ENCODE data around the gene TRABD2B.

TRABD2B gene

DNA sequence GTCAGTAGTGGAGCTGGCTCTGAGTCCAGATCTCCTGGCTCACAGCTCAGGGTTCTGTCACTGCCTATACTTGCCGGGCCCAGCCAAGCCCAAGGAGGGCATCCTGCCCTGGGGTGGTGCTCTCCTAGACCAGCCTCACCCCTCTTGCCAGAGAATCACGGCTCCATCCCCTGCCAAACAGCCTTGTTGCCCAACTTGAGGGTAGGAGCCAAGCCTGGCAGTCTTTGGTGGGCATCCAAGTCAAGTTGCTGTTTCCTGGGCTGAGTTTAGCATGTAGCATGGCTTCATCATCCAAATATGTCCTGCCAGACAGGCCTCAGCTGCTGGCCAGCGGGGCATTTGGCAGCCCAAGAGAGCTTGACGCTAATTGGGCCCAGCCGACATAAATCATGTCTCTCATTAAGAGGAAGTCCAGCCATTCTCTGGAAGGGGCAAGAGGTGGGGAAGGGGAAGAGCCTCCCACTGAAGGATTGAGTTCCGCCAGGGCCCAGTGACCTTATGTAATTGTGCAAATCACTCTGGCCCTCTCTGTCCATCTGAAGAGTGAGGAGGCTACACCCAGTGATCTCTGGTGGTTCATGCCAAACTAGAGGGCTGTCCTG is 22.6 kb upstream of the TRABD2B start:
- no peak for DNase-seq

DNA sequence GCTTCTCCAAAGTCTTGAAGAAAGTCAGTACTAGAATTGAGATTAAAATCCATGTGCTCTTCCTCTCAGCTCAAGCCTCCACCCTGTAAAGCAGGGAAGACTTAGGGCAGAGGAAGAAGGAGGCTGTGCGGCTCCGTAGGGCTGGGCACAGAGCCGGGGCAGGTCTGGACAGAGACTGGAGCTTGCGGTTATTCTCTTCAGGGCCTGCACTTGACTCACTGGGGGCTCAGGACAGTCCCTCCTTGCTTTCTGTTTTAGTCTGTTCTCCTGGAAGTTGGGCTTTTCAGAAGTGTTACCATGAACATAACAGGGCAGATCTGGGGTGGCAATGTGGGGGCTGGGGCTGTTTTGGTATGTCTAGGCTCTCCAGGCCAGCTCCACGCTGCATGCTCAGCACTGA is 21.6 kb upstream of the TRABD2B start:
- DNase-seq: no peak

DNA sequence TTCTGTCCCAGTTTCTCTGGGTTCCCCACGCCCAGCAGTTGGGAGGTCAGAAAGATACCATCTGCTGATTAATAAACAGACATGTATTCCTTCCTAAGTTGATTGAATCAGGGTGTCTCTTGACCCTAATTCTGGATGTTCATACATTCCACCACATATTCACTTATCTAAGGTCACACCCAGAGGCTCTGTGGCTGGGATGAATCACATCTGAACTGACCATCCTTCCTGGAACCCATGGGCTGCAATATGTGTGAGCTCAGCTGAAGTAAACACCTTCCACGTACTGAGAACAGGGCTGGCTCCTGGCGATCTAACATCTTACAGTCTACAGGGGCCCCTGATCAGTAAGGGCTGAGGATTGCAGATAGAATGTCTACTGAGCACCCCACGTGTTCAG is 20.5 kb upstream of the TRABD2B start:
- DNase-seq: no peak

DNA sequence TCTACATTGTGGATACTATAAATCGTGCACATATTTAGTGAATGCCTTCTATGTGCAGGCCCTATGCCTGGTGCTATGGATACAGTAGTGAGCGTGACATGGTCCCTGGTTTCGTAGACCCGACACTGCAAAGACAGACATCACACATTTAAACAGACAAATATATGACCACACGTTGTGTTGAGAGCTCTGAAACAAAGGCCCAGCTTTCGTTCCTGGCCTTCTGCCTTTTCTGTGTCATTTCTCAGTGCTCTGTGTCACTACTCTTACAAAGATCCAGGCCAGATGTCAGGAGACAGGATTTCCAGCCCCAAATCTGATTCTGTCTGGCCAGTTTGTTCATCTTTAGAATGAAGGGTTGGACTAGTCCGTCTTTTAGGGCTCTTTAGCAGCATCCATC is 19.3 kb upstream of the TRABD2B start:
- DNase-seq: no peak

DNA sequence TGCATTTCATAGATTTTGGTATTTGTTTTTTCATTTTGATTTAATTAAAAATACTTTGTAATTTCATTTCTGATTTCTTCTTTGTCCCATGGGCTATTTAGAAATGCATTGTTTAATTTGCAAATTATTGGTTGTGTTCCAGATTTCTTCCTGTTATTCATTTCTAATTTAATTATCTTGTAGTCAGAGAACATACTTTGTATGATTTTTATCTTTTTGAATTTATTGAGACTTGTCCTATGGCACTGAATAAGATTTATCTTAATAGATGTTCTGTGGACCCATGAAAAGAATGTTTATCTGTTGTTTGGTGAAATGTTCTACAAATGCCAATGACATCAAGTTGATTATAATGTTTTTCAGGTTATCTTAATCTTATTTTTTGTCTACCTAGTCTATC is 16.1 kb upstream of the TRABD2B start:
- DNase-seq: no peak

DNA sequence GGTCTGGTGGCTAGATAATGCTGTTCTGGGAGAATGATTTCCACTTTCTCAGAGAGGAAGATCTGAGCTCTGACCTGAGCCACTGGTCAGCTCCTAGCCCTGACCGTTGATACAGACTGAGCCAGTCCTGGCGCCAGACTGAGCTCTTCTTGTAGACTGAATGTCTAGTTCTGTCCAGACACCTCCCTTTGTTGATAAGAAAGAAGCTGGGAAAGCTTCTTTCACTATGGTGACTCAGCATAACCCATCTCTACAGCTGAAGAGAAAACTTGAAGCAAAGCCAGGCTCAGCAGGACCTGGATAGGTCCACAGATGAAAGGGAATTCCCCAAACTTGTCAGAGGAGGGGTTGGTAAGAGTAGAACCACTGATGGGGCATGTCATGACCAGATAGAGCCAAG is 9.9 kb upstream of the TRABD2B start:
- no peak for DNase-seq

- DNase-seq: no peak
Measured at GRCh38 chr1:48006264-48006663, 9.1 kb upstream of the TRABD2B start.

GRCh38 chr1:48005253-48006117 is 8.3 kb upstream of the TRABD2B start:
- no peak for DNase-seq

DNA sequence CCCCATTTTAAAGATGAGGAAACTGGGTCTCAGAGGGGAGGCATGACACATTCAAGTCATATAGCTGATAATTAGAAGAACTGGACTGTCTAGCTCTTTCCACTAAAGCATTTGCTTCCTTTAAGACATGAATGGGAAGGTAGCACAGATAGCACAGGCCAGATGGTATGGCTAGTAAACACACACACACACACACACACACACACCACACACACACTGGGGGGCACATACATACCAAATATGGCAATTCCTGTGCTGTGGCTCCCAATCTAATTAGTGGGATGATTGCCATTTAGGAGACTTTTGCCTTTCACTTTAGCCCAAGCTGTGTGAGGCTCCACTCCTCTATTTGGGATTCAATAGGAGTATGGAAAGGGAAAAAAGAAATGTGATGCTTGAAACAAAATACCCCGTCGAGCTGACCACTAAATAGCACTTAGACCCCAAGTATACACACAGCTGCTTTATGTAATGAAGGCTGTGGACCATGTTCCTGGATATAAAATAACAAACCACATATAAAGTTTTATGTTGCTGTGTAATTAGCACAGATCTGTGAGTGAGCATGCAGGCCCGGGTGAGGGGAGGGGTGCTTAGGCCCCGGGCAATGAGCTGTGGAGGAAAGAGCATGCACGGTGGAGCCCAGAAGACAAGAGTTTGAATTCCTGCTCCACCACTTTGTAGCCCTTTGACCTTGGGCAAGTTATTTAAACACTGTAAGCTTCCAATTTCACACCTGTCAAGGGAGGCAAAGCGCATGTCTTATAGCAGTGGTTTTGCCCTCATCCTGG is 6.8 kb upstream of the TRABD2B start:
- DNase-seq: peak; percentile 76

- DNase-seq: no peak
Measured at GRCh38 chr1:48002142-48002541, 5.0 kb upstream of the TRABD2B start.

DNA sequence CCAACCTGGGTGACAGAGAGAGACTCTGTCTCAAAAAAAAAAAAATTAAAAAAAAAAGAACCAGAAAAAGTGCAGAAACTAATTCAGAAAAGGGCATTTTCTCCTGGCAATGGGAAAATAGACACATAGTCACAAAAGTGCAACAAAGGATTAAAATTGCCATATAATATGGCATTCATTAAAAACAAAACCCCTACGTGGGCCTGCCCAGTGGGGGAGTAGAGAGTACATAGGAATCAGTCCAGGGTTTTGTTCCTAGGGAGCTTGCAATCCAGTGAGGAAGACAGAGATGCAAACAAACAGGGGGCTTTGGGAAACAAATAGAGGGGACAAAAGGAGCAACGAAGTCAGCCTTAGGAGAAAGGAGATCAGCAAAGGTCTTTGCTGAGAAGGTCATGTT is 4.5 kb upstream of the TRABD2B start:
- no peak for DNase-seq

- no peak for DNase-seq
Measured at GRCh38 chr1:48000883-48001282, 3.7 kb upstream of the TRABD2B start.

DNA sequence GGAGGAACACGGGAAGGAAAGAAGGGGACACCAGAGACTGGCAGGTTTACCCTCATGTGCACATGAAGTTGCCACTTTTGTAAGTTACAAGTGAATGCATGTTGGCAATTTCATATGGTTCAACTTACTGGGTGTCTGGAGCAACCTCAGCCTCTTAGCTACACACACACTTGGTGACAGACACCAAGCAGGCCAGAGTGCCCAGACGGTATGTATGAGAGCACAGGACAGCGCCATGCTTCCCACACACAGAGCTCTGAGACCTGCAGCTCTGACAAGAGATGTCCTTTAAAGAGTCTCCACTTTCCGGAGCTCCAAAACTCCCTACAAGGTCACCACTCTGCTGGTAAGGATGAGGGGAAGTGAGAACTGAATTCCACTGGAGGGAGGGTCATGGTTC is 1.9 kb upstream of the TRABD2B start:
- DNase-seq: no peak

- no peak for DNase-seq
Measured at GRCh38 chr1:47998396-47998990, 1.3 kb upstream of the TRABD2B start.

DNA sequence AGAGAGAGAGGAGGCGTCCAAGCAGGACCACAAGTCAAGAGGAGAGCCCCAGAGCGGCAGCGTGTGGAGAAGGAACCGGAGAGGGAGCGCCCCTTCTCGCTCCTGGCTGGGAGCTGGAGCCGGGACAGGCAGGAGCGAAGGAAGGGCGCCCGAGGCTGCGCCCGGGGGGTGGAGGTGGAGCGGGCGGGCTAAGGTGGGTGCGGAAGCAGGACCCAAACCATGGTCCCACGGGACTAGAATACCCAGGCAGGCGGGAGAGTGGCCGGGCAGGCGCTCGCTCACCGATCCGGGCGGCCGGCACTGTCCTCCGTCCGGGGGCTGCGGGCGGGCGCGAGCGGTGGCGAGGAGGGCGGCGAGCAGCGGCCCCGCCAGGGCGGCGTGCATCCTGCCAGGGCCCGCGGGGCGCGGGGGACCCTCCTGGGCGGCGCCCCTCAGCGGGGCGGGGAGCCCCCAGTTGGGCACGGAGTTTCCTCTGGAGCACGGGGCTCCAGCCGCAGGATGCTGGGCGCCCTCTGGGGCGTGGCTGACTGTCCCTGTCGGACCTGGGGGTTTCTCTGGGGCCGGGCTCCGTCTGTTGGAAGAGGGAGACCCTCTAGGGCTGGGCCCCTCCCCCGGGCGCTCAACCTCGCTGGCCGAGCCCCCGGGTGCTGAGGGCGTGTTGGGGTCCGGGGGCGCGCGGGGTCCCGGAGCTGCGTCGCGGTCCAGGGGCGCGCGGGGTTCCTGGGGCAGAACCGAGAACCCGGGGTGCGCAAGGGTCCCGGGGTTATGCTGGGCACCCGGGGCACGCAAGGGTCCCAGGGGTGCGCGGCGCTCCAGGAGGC is 569 bp downstream of the TRABD2B start:
- no peak for DNase-seq

DNA sequence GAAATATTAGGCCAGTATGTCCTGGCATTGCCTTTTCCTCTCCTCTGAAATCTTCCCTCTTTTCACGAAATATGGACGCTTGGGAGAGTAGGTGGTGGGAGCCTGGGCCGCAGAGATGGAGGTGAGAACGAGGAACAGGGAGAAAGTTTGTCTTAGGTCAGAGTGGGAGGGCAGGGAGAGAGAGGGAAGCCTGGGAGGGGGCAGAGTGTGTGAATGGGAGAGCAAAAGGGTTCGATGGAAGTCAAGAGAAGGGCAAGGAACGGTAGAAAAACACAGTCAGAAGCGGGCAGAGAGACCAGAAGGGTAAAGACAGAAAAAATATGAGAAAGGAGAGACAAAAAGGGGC is 1.2 kb downstream of the TRABD2B start:
- DNase-seq: no peak

DNA sequence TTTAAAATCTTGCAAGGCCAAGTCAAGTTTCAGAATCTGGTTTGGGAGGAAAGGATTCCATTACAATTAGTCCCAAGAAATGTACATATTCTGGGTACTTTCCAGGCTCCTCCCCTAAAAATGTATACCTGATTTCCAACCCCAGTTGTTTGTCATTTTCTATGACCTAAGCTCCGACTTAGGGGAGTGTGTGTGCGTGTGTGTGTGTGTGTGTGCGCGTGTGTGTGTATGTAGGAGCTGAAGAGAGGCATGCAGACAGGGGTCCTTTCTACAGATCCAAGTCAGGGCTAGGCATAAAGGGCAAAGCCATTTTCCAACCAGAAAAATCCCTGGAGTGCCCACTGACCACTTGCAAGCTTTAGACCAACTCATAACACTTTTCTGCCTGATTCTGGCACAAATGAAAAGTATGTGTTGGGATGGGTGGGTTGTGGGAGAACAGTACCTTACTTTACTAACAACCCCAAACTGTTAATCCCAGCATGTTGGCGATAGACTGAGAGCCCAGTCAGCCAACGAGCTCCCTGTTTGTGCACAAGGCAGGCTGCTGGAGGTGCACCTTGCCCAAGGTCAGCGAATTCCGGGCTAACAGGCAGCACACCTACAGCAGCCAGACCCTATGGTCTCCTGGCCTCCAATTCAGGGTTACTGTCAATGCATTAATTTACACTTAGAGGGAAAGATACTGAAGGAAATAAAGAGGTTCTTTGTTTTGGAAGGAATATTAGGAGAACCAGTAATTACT is 1.7 kb downstream of the TRABD2B start:
- no peak for DNase-seq

DNA sequence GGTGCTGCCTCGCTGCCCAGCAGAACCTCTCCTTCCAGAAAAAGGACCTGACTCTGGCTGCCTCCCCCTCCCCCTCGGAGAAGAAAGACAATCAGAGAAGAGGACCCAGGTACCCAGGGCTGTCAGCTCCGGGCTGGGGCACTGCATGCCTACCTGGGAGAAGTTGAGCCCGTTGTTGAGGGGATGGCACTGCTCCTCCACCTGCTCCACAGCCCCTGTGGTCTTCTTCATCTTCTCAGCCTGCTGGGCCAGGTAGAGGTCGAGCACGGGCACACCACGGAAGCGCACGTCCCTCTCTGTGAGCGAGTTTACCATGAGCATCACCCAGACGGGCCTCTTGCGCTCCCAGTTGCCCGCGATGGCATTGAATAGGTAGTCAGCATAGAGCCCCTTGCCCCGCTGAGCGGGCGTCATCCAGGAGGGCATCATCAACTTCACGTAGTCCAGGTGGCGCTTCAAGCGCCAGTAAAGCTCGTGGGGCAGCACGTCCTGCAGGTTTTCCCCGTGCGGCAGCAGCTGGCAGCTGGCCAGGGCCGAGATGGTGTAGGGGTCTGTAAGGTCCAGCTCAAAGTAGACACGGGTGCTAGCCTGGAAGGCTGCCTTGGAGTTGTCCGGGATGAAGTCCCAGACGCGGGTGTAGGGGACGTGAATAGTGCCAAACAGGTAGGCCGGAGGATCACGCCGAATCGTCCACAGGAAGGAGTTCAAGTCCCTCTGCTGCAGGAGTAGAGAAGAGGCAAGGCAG is 3.1 kb downstream of the TRABD2B start:
- DNase-seq: no peak

- DNase-seq: no peak
Measured at GRCh38 chr1:47993416-47993740, 3.8 kb downstream of the TRABD2B start.

GRCh38 chr1:47992720-47993415 is 4.3 kb downstream of the TRABD2B start:
- no peak for DNase-seq

- DNase-seq: no peak
Measured at GRCh38 chr1:47991673-47992072, 5.5 kb downstream of the TRABD2B start.

Data from NCI-H1092 treated with DMSO at 0.1 percent for 48 hours (cell line).